ENCODE measurements around the gene GRM2.

GRM2 gene

DNA sequence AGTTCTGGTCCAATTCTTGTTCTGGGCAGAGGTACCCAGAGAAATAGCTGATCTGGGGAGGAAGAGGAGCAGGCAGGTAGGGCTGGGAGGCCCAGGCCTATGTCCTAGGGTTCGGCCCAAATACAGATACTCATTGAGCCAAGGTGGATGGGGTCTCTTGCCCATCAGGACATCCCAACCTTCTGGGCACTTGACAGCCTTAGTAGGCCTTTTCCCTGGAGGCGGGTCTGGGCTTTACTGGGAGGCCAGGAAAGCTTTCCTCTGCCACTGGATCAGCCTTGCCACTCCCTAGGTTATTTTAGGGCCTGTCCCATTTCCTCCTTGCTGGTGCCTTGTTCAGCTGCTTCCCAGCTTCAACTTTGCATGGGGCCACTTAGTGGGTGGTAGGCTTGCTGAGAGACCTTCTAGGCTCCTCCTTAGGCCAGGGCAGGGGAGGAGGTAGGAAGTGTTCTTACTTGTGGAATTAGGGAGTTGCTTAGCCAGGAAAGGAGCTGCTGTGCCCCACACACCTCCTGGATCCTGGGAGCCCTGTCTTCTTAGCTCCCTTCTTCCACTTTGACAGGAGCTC lies 26.1 kb upstream of the GRM2 start:
- DNase-seq = no peak

DNA sequence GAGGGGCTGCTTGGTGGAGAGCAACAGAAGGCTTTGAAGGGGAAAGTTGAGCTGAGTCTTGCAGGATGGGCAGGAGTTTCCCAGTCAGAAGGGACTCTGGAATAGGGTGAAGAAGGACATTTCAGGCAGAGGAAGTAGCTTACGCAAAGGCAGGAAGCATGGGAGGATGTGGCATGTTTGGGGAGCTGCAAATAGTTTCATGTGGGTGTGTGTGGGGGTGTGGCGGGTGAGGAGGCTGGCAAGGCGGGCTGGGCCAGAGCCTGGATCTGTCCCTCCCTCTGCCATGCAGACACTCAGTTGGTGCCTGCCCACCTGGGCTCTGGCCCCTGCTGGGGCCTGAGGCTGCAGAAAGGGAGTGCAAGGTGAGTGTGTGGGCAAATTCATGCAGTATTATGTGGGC lies 25.4 kb upstream of the GRM2 start:
- DNase-seq = peak; percentile 30

DNA sequence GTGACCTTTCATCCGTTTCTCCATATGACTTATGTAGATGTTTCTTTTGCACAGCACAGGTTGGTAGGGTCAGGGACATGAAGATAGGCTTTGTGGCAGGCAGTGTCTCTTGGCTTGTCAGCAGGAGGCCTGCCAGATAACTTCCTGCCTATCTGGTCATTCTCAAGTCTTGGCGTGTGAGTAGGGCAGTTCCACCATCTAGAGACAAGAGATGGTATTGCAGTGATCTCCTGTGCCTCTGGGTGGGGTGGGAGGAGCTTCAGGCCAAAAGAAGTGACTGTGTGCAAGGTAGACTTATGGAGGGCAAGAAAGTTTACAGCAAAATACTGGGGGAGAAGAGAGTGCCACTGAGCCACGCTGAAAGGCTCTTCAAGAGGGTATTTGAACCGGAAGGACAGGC lies 24.8 kb upstream of the GRM2 start:
- DNase-seq = peak; percentile 80

DNA sequence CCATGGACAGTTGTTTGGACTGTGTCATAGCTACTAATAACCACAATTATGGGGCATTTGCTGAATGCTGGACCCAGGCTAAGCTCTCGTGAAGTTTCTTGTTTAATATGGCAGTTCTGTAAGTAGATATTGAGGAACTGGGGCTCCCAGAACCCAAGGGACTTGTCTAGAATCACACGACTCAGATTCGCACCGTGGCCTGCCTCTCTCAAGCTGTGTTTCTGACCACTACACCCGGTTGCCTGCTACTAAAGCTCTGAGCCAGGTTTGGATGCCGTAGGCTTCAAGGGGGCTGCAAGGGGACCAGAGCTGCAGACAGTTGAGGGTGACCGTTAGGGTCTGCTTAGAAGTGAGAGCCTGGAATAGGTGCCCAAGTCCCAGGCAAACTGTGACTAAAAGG lies 24.3 kb upstream of the GRM2 start:
- no peak for DNase-seq

DNA sequence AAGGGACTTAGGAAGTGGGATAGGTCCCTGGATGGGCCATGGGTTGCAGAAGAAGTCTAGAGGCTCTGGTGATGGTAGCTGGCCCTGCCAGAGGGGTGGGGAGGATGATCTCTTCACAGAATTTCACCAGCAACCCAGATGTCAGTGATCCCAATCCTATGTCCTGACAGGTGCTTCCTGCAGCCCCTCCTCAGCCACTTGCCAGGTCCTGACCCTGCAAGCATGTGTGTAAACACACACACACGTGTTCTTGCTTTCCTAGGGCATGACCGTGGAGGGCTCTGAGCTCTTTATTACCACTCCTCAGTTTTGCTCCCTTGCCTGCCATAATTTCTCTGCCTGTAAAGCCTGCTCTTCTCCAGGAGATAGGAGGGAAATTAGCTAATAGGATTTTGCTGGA lies 23.3 kb upstream of the GRM2 start:
- no peak for DNase-seq

DNA sequence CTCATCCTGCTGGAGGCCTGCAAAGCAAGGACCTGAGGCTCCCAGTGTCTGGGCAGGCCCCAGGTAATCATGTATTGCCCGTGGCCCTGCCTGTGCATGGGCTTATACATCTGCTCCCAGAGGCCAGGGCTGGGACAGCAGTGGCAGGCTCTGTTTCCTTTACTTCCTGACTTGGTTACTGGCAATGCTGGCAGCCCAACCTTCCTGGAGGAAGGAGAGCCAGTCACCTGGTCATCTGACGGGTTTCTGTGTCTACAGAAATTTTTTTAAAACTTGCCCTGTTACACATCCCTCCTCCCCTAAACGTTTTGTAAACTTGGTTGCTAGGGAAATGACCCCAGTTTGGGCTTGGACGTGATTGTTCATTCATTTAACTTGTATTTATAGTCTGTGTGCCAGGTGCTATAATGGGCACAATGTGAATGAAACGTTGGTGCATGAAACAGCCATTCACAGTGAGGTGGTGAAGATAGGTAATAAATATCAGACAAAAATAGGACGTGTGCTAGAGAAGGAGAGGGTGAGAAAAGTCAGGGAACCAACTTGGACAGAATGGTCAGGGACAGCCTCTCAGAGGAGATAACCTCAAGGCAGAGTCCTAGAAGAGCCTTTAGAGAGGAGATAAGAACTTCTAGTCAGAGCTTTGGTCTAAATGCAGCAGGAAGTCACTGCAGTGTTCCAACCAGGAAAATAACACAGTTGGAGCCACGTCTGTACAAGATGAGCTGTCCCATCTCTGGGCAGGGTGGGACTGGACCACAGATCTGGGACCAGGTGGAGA lies 21.7 kb upstream of the GRM2 start:
- no peak for DNase-seq

DNA sequence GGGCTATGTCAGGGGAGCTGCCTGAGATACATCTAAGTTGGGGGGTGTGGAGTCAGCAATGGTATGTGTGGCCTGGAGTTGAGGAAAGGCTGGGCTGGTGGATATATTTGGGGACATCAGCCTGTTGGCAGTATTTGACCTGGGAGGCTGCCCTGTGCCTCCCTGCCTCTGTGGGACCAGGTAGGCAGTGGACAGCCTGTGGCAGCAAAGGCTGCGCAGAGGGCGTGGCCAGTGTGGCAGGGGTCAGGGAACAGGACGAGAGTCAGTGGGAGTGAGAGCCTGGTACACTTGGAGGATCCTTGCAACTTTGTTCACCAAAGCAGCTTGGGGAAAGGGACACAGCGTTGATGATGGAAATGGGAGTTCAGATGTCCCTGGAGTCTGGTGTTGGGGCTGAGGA lies 20.8 kb upstream of the GRM2 start:
- DNase-seq = no peak

DNA sequence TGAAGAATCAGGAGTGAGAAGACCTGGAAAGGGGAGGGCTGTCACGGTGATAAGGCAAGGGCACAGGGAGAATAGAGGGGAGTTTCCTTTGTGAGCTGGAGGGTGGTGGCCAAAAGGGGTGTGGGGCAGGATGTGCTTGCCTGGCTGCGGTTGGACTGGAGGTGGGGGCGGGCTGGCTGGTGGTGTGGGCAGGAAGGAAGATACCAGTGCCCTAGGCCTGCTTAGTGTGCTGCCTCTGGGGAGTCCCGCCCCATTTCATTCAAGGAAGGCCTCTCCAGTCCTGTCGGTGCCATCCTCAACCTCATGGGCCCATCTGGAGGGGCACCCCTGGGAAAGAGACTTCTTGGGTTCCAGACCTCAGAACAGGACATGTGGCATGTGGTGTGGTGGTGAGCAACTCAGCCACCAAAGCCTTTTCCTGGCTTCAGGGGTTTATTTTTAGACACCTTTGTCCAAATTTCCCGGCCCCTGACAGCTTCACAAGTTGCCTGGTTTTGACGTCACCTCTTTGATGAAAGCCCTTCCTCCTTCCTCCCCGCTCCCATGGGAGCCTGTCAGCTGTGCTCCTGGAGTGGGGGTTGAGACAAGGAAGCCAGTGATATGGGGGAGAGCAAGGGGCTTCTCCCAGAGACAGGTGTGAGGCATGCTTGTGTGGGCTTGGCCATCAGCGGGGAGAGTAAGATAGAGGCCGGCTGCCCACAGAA lies 20.2 kb upstream of the GRM2 start:
- DNase-seq = no peak

DNA sequence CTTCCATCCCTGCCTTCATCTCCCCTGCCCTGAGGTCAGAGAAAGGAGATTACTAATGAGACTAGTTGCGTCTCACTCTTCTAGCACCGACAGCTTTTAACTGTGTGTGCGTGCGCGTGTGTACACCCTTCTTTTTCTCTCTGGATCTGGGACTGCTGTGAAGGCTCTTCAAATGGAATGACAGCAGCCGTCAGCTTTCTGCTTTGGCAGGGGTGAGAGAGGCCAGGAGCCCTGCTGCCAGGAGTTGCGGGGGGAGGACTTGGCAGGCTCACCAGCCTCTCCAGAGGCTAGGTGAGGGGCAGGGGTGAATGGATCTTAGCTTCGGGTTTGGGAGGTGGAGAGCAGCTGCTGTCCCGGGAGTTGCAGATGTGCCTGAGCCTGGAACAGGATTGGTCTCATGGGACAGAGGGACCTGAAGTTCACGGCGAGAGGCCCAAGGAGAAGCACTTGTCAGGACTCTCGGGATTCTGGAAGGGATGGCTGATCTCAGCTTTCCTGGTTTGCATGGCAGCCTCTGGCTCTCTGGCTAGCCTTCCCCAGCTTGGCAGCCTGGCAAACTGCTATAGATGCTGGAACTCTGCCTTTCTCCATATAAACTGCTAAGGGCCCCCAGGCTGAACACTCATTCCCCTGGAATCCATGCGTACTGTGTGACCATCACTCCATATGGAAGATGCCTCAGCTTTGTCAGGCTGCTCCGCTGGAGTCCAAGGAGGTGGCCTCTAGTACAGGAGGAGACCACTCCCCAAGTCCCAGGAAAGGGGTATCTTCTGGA lies 19.2 kb upstream of the GRM2 start:
- DNase-seq = no peak

DNA sequence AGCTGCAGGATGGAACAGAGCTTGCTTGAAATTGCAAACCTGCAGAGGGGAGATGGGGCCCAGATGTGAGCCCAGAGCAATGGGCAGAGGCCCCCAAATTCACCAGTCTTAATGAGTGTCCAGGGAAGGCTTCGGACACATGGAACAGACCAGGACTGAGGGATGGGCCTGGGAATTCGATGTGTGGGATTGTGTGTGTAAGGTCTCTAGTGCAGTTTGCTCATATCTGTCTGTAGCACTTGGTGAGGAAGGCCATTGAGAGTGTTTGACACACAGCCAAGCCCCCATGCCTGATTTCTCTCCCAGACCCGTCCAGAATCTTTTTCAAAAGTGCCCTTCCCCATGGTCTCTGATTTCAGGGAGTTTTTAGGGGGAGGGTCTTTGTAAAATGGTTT lies 18.7 kb upstream of the GRM2 start:
- DNase-seq = no peak

DNA sequence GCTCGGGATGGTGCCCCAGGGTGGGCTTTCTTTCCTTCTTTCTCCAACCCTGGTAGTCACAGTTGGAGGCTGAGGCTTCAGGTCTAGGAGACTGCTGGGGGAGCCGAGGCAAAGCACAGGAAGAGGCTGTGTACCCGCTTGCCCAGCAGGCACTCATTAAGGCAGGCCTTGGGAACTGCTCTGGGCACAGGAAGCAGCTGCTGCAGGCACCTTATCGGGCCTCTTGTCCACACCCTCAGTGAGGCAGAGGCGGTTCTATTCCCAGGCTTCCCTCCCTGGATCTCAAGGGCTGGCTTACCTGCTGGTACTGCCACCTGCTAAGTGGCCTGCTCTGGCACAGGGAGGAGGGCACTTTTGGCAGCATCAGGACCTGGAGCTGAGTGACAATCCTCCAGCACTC lies 15.8 kb upstream of the GRM2 start:
- DNase-seq = no peak

DNA sequence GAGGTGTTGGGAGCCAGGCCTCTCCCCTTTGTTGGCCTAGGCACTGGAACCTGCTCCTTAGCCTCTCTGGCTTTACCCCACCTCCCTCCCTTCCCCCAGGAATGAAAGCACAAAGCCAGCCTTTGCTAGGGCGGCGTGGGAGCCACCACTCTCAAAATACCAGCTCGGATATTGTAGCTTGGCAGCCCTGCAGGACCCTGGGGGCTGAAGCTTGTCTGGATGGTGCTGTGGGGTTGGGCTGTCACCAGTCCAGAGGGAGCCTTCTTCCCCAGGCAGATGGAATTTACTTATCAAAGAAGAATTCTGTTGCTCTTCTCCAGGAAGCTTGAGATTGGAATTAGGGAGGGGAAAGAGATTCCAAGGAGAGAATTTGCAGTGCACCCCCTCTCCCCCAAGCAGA lies 14.9 kb upstream of the GRM2 start:
- no peak for DNase-seq

DNA sequence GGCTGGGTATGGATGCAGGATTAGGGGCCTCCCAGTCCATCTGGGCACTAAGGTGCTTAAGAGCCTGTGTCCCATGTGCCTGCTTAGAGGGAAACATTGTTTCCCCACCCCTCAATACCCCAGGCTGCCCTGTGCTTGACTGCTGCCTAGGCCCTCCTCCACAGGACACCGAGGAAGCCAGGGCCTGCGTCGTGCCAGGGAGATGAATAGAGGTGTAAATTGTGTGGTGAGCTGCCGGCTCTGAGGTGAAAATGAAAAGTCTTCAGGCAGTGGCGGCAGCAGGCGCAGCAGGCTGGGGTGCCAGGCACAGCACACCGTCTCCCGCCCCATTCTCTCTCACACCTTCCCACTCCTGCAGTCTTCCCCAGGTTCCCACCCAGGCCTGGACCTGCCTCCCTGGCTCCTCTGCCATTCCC lies 13.9 kb upstream of the GRM2 start:
- DNase-seq = no peak

DNA sequence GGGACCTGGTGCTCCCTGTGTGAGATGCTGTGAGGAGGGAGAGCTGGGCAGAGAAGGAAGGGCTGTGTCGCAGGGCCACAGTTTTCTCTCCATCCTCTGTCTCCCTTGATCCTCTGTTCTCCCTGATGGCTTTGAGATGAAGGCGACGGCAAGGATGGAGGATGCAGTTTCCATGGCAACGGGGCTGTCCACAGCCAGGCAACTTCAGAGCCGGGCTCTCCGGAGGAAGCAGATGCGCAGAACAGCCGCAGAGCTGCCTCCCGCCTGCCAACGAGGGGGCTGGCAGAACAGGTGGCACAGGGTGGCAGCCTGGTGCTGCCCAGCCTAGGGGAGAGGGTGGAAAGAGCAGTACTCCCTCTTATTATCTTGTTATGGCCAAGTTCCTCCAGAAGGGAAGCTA lies 9.9 kb upstream of the GRM2 start:
- no peak for DNase-seq

DNA sequence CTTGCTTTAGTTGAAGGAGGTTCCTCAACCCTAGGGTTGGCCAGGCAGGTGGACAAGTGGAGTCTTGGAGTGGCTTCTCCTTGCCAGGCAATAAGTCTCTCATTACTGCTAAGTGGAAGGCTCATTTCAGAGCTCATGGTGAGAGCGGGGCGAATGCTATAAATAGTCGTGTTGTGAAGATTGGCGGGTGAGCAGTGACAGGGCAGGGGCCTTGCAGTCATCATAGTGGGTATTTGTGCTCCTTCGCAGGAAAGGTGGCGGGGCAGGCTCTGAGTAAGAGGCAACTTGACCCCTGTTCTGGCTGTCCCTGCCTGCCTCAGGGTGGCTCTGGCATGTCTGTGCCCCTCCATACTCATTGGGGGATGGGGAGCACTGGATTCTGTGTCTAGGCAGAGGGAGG lies 8.7 kb upstream of the GRM2 start:
- DNase-seq = no peak

DNA sequence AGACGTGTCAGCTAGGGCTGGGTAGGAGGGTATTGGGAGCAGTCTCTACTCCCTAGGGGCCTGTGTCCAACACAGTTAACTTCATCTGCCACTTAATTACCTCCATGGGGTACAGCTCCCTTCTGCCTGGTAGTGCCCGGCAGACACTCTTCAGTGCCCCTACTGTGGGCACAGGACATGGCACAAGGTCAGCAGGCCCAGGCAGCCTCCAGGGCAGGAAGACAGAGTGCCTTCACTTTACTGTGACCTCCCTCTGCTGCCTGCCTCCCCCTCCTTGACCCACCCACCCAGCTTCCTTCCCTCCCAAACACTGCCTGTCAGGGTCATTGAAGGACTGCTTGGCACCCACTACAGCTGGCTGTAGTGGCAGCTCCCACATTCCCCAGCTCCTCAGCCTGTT lies 6.5 kb upstream of the GRM2 start:
- no peak for DNase-seq

DNA sequence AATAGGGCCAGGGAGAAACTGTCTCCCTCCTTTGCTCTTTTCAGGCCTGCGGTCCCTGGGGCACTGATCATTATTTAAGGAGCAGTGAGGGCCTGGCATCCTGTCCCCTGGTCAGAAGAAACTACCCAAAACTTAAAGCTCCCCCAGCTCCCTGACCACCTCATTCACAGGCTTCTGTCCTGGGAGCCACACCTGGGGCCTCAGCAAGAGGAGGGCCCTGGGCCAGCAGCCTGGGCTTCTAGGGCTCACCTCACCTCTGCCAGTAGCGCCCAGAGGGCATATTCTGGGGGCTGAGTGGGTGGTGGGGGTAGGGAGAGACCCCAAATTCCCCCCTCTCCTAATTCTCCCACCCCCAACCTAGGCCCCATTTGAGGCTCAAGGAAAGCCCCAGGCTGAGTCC lies 4.7 kb upstream of the GRM2 start:
- DNase-seq = no peak

DNA sequence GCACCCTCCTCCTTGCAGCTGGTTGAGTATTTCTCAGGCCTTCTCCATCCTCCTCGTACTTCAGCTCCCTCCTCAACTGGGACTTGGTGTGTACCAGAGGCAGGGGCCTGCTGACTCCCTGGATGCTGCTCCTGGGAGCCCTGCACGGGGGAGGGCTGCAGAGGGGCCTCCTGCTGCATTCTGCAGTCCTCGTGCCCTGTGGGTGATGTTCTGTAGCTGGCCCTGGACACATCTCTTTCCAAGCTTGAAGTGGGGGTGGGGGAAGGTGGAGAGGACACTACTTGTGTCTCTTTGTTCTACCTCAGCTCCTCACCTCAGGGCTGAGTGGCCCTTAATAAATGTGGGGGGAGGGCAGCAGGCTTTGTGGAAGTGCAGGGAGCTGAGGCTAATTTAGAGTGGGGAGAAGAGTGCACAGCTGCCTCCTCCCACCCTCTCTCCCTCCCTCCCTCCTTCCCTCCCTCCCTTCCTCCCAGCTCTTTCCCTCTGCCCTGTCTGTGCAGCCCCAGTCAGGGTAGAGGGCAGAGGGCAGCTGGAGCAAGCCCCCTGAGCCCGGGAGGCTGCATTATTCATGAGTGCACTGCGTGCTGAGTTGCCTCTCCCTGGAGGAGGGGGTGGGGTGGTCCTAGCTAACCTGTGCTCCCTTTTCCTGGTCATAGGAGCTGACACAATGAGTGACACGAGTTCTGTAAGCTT lies 3.7 kb upstream of the GRM2 start:
- no peak for DNase-seq

DNA sequence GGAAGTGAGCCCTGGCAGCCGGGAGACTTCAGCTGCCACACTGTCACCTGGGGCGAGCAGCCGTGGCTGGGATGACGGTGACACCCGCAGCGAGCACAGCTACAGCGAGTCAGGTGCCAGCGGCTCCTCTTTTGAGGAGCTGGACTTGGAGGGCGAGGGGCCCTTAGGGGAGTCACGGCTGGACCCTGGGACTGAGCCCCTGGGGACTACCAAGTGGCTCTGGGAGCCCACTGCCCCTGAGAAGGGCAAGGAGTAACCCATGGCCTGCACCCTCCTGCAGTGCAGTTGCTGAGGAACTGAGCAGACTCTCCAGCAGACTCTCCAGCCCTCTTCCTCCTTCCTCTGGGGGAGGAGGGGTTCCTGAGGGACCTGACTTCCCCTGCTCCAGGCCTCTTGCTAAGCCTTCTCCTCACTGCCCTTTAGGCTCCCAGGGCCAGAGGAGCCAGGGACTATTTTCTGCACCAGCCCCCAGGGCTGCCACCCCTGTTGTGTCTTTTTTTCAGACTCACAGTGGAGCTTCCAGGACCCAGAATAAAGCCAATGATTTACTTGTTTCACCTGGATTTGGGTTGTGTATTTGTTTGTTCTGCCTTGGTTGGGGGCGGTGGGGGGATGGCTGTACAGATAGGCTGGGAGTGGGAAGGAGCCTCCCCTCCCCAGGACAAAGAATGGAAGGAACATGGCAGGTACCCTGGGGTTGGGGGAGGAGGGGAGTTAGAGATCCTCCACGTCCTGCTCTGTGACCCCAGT lies 2.9 kb upstream of the GRM2 start:
- DNase-seq = no peak

DNA sequence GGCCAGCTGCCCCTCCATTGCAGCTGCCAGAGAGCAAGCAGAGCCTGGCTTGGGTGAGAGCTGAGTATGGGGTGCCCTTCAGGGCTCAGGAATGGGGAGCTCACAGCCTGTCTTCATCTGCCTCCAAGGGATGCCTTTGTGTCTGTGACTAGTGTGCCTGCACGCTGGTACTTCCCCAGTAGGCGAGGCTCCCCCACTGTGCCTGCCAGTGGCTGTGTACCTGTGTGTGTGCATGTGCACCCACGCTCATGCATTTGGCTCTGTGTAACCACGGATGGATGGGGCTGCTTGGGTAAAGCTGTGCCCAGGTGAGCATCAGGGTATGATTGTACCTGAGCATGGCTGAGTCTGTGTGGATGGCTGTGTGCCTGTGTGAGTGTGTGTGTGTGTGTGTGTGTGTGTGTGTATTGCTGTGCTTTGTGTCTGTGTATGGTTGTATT lies 2.3 kb upstream of the GRM2 start:
- DNase-seq = no peak

DNA sequence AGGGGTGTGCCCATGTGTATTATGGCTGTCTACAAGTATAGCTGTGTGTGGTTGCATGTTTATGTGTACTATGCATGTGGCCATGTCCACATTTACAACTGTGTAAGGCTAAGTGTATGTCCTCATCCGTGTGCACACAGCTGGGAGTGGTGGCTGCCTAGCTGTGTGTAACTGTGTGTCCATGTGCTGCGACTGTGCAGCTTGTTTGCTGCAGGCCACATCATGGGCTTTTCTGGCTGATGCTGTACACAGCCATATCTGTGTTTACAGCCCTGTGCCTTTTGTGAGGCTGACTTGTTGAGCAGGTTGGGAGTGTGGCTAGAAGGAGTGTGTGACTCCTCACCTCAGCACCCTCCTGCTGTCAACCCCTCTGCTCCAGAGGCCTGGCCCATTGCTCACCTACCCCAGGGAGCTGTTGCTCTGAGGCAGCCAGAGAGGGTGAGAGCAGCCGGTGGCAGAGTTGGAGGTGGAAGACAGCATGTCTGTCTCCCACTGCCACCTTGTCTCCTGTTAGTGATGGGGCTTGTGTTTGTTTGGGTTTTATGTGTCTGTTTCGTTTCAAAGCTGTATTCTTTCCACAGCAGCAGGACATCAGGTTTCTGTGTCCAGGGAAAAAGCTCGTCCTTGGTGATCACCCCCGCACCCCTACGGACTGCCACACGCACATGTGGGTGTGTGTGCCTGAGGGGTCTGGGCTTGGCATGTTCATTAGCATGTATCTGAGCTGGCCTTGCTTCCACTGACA lies 1.4 kb upstream of the GRM2 start:
- DNase-seq = no peak

Measured in HCEC 1CT (cell line).